Measurements from ENCODE around the gene SPTSSB.

The SPTSSB gene

DNA sequence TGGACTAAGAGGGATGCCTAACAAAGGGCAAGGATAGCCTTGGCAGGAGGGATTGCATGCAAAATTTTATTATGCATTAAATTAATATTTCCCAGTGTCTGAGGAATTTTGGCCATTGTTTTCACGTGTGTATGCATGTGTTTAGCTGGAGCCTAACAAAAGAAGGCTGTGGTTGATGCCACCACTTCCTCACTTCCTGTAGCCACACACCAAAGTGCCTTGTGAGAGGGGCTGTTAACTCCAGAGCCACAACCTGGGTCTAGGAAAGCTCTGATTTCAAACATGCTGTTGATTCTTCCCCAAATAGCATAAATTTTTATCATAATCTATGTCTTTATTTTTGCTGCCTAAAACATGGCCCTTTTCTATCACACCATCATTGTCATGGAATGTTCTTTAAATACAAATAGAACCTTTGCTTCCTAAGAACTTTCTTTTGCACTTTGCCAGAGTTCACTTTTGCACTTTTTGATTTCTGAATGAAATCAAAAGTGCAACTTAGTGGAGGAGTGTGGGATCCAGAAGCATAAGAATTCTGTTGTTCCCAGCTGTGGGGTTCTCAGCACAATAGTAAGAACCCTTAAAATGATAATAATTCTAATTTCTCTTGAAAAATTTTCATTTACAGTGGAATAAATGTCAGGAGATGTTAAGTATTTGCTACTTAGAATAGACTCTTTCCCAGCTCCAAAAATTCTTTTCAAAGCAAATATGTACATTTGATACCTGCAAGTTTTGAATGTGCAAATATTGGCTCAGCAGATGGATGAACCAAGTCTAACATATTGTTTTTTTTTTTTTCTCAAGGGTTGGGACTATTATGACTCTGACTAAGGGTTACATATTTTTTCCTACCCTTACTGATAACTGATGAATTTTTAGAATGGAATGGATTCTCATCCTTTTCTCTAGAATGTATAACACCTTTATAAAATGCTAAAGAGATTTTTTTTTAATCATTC, 35.6 kb upstream of the SPTSSB start:
- Histone ChIP-seq H3K9ac (ENCODE audit: low read length) (no peak overlapping the region), H3K27ac (ENCODE audit: low read depth, low read length) (no peak overlapping the region), H3K27me3 (ENCODE audit: control insufficient read depth in 1 of 2, insufficient read depth in 2 of 2, low read length in 2 of 2) (no peaks in the 10 kb centered on the region), H3K36me3 (ENCODE audit: insufficient read depth, low read length) (no peaks in the 10 kb centered on the region), H3K4me1 (ENCODE audit: insufficient read depth, low read length) (no peaks in the 10 kb centered on the region), H3K9me3 (ENCODE audit: low read length) (no peaks in the 10 kb centered on the region), H3K4me3 (ENCODE audit: low read depth in 1 of 2, low read length in 2 of 2) (no peak overlapping the region)

GRCh38 chr3:161405836-161406235, 34.5 kb upstream of the SPTSSB start:
- H3K27ac ChIP-seq (ENCODE audit: low read depth, low read length) = no peak overlapping the region

DNA sequence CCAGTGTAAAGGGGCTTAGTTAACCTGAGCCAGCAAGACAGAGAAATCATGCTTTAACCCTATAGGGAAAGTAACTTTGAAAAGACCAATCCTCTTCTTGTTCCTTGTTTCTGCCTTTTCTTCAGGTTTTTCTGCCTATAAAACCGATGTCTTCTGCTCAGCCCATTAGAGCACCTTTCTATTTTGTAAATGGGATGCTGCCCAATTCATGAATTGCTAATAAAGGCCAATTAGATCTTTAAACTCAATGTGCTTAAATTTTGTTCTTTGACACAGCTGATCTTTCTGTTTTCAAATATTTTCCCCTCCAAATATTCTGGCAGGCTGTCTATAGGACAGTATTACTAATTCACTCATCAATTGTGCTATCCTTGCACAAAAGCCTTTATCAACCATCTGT, 33.8 kb upstream of the SPTSSB start:
- Histone ChIP-seq H3K9me3 (ENCODE audit: low read length) (no peaks in the 10 kb centered on the region), H3K4me1 (ENCODE audit: insufficient read depth, low read length) (no peaks in the 10 kb centered on the region), H3K36me3 (ENCODE audit: insufficient read depth, low read length) (no peaks in the 10 kb centered on the region), H3K9ac (ENCODE audit: low read length) (no peak overlapping the region), H3K27ac (ENCODE audit: low read depth, low read length) (no peak overlapping the region), H3K27me3 (ENCODE audit: control insufficient read depth in 1 of 2, insufficient read depth in 2 of 2, low read length in 2 of 2) (no peaks in the 10 kb centered on the region), H3K4me3 (ENCODE audit: low read depth in 1 of 2, low read length in 2 of 2) (no peak overlapping the region)

More at GRCh38 chr3:161405836-161406235, 34.5 kb upstream of the SPTSSB start:
- H3K9me3 ChIP-seq (ENCODE audit: low read length) = no peaks in the 10 kb centered on the region
- H3K27me3 ChIP-seq (ENCODE audit: control insufficient read depth in 1 of 2, insufficient read depth in 2 of 2, low read length in 2 of 2) = no peaks in the 10 kb centered on the region
- H3K9ac ChIP-seq (ENCODE audit: low read length) = no peak overlapping the region
- H3K4me3 ChIP-seq (ENCODE audit: low read depth in 1 of 2, low read length in 2 of 2) = no peak overlapping the region
- no peaks in the 10 kb centered on the region for H3K4me1 ChIP-seq (ENCODE audit: insufficient read depth, low read length)
- H3K36me3 ChIP-seq (ENCODE audit: insufficient read depth, low read length) = no peaks in the 10 kb centered on the region

DNA sequence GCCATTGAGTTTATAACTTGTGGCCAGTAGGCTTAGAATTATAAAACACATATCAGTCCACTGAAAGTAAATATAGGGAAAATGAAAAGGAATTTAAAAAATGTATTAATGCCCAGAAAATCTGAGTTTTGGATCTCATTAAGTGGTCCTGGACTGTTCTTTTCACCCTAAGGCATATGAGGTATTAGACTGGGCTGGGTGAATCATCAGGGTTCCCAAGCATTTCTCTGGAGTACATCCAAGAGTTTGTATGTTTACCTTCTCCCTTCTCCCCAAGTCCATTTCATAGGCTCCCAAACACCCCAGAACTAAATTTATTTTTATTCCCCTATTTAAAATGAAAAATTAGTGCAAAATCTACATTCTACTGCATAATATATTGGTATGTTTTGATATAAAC, 31.9 kb upstream of the SPTSSB start:
- Histone ChIP-seq H3K9me3 (ENCODE audit: low read length) (no peaks in the 10 kb centered on the region), H3K27me3 (ENCODE audit: control insufficient read depth in 1 of 2, insufficient read depth in 2 of 2, low read length in 2 of 2) (no peaks in the 10 kb centered on the region), H3K27ac (ENCODE audit: low read depth, low read length) (no peak overlapping the region), H3K4me1 (ENCODE audit: insufficient read depth, low read length) (no peaks in the 10 kb centered on the region), H3K4me3 (ENCODE audit: low read depth in 1 of 2, low read length in 2 of 2) (no peak overlapping the region), H3K36me3 (ENCODE audit: insufficient read depth, low read length) (no peaks in the 10 kb centered on the region), H3K9ac (ENCODE audit: low read length) (no peak overlapping the region)

DNA sequence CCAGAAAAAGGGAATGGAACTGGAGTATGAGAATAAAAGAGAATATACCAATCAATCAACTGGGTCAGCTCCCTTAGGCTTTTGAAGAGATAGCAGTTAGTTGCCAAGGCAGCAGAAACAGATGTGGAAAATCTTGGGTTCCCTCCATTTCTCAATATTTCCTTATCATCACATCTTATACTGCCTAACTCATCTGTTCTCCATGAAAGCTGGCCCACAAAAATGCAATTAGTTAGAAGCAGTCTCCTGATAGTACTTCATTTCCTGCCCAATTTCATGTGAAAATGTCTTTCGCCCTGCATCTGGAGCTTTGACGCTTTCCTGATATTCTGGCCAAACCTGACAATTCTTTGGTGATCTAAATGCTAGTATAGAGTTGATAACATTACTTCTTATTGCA, 30.1 kb upstream of the SPTSSB start:
- H3K27ac ChIP-seq (ENCODE audit: low read depth, low read length) = no peak overlapping the region
- H3K4me1 ChIP-seq (ENCODE audit: insufficient read depth, low read length) = no peaks in the 10 kb centered on the region
- H3K27me3 ChIP-seq (ENCODE audit: control insufficient read depth in 1 of 2, insufficient read depth in 2 of 2, low read length in 2 of 2) = no peaks in the 10 kb centered on the region
- no peak overlapping the region for H3K9ac ChIP-seq (ENCODE audit: low read length)
- H3K4me3 ChIP-seq (ENCODE audit: low read depth in 1 of 2, low read length in 2 of 2) = no peak overlapping the region
- no peaks in the 10 kb centered on the region for H3K36me3 ChIP-seq (ENCODE audit: insufficient read depth, low read length)
- no peaks in the 10 kb centered on the region for H3K9me3 ChIP-seq (ENCODE audit: low read length)

- Histone ChIP-seq H3K36me3 (ENCODE audit: insufficient read depth, low read length) (no peaks in the 10 kb centered on the region), H3K9ac (ENCODE audit: low read length) (no peak overlapping the region), H3K27ac (ENCODE audit: low read depth, low read length) (no peak overlapping the region), H3K4me1 (ENCODE audit: insufficient read depth, low read length) (no peaks in the 10 kb centered on the region), H3K4me3 (ENCODE audit: low read depth in 1 of 2, low read length in 2 of 2) (no peak overlapping the region), H3K27me3 (ENCODE audit: control insufficient read depth in 1 of 2, insufficient read depth in 2 of 2, low read length in 2 of 2) (no peaks in the 10 kb centered on the region), H3K9me3 (ENCODE audit: low read length) (no peaks in the 10 kb centered on the region)
Observed at GRCh38 chr3:161400650-161401049, 29.3 kb upstream of the SPTSSB start.

- H3K4me3 ChIP-seq (ENCODE audit: low read depth in 1 of 2, low read length in 2 of 2) = no peak overlapping the region
- H3K27me3 ChIP-seq (ENCODE audit: control insufficient read depth in 1 of 2, insufficient read depth in 2 of 2, low read length in 2 of 2) = no peaks in the 10 kb centered on the region
- no peaks in the 10 kb centered on the region for H3K9me3 ChIP-seq (ENCODE audit: low read length)
- H3K9ac ChIP-seq (ENCODE audit: low read length) = no peak overlapping the region
- no peaks in the 10 kb centered on the region for H3K4me1 ChIP-seq (ENCODE audit: insufficient read depth, low read length)
- no peaks in the 10 kb centered on the region for H3K36me3 ChIP-seq (ENCODE audit: insufficient read depth, low read length)
- no peak overlapping the region for H3K27ac ChIP-seq (ENCODE audit: low read depth, low read length)
Observed at GRCh38 chr3:161395115-161396012, 24.0 kb upstream of the SPTSSB start.

DNA sequence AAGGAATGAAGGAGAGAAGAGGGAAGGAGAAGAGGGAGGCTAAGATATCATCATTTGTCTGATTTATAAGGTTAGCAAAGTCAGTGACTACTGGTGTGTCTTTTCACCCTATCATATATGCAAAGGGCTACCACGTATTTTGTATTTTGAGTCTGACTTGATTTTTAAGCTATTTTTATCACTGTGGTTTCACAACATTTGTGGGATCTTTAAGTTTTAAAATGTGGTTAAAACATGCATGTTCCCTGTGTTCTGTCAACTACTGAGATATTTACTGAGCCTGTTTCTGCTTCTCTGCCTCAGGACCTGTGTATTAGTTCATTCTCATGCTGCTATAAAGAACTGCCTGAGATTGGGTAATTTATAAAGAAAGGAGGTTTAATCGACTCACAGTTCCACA, 22.5 kb upstream of the SPTSSB start:
- H3K9me3 ChIP-seq (ENCODE audit: low read length) = no peaks in the 10 kb centered on the region
- H3K4me1 ChIP-seq (ENCODE audit: insufficient read depth, low read length) = no peaks in the 10 kb centered on the region
- H3K27ac ChIP-seq (ENCODE audit: low read depth, low read length) = no peak overlapping the region
- no peaks in the 10 kb centered on the region for H3K27me3 ChIP-seq (ENCODE audit: control insufficient read depth in 1 of 2, insufficient read depth in 2 of 2, low read length in 2 of 2)
- H3K9ac ChIP-seq (ENCODE audit: low read length) = no peak overlapping the region
- no peaks in the 10 kb centered on the region for H3K36me3 ChIP-seq (ENCODE audit: insufficient read depth, low read length)
- H3K4me3 ChIP-seq (ENCODE audit: low read depth in 1 of 2, low read length in 2 of 2) = no peak overlapping the region

DNA sequence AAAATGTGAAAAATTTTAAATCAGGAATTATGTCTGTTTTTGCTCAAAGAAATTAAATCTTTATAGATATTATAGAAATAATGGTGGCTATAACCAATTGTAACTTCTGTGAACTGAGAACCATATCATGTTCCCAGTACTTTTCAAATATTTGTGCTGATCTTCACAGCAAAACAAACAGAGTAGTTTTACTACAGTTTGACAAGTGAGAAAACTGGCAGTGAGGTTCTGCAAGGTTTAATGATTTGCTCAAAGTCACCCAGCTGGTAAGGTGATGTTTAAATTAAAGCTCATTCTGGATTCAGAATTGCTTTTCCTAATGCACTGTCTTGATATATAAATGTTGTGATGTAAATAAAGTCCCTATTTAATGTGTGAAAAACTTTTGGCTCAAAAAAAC, 22.0 kb upstream of the SPTSSB start:
- Histone ChIP-seq H3K4me1 (ENCODE audit: insufficient read depth, low read length) (no peaks in the 10 kb centered on the region), H3K36me3 (ENCODE audit: insufficient read depth, low read length) (no peaks in the 10 kb centered on the region), H3K27ac (ENCODE audit: low read depth, low read length) (no peak overlapping the region), H3K9me3 (ENCODE audit: low read length) (no peaks in the 10 kb centered on the region), H3K9ac (ENCODE audit: low read length) (no peak overlapping the region), H3K27me3 (ENCODE audit: control insufficient read depth in 1 of 2, insufficient read depth in 2 of 2, low read length in 2 of 2) (no peaks in the 10 kb centered on the region), H3K4me3 (ENCODE audit: low read depth in 1 of 2, low read length in 2 of 2) (no peak overlapping the region)

GRCh38 chr3:161392853-161393252, 21.5 kb upstream of the SPTSSB start:
- H3K27ac ChIP-seq (ENCODE audit: low read depth, low read length) = no peak overlapping the region
- no peaks in the 10 kb centered on the region for H3K27me3 ChIP-seq (ENCODE audit: control insufficient read depth in 1 of 2, insufficient read depth in 2 of 2, low read length in 2 of 2)
- no peak overlapping the region for H3K9ac ChIP-seq (ENCODE audit: low read length)
- H3K4me3 ChIP-seq (ENCODE audit: low read depth in 1 of 2, low read length in 2 of 2) = no peak overlapping the region
- H3K4me1 ChIP-seq (ENCODE audit: insufficient read depth, low read length) = no peaks in the 10 kb centered on the region
- H3K9me3 ChIP-seq (ENCODE audit: low read length) = no peaks in the 10 kb centered on the region
- no peaks in the 10 kb centered on the region for H3K36me3 ChIP-seq (ENCODE audit: insufficient read depth, low read length)

DNA sequence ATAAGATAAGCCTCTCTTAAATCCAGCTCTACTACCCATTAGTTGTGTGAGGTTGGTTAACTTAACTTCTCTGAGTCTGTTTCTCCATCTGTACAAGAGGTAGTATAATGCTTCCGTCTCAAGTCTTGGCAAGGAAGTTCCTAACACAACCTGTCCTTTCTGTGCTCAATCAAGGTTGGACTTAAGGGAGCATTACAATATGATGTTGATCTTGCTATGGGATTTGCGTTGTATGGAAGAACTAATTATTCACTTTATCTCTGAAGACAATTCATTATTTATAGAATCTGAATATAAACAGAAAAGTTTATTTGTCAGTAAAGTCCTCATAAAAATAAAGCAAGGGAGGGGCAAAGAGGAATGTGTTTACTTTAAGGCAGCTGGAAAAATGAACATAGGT, 18.9 kb upstream of the SPTSSB start:
- Histone ChIP-seq H3K4me3 (ENCODE audit: low read depth in 1 of 2, low read length in 2 of 2) (no peak overlapping the region), H3K9ac (ENCODE audit: low read length) (no peak overlapping the region), H3K27ac (ENCODE audit: low read depth, low read length) (no peak overlapping the region), H3K27me3 (ENCODE audit: control insufficient read depth in 1 of 2, insufficient read depth in 2 of 2, low read length in 2 of 2) (no peaks in the 10 kb centered on the region), H3K4me1 (ENCODE audit: insufficient read depth, low read length) (no peaks in the 10 kb centered on the region), H3K9me3 (ENCODE audit: low read length) (no peaks in the 10 kb centered on the region), H3K36me3 (ENCODE audit: insufficient read depth, low read length) (no peaks in the 10 kb centered on the region)

Measured in muscle layer of colon (tissue), 2 donors.